GM23338 (cell line): ENCODE measurements around the gene STAT4.

Experiments used
- EZH2phosphoT487 ChIP-seq: fragments of 200-600 bp; sonication (generic); IDR thresholded peaks from one replicate; pipeline ENCODE4 v1.8.1; 2018; ENCODE audit warnings: antibody characterized with exemption; ENCODE audit not compliant: unreplicated experiment
- TF ChIP-seq, protein P1 (sequence below), 2 experiments: fragments of 200-600 bp in 1 of 2; sonication (generic) in 1 of 2; conservative IDR thresholded peaks; 2 replicates each; pipeline versions ENCODE4 v1.5.1 to v1.6.1; 2016 to 2017; ENCODE audit warnings: antibody characterized with exemption in 2 of 2, low read depth in 2 of 2, mild to moderate bottlenecking in 2 of 2, moderate library complexity in 1 of 2

DNA sequence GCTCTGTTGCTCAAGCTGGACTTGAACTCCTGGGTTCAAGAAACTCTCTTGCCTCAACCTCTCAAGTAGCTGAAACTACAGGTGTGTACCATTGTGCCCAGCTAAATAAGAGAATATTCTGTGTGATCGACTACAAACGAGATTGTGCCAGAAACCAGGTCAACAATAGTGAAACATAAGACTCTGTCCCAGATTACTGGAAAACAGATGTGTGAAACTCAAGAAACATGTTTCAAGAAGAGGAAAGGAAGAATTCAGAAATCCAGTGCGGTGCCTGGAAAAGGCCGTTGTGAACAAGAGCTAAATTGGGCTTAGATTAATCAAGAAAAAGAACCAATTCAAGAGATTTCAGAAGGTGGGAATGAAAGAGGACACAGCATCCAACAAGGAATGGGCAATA, 113.4 kb downstream of the STAT4 start:
- TF ChIP-seq, protein P1, sequence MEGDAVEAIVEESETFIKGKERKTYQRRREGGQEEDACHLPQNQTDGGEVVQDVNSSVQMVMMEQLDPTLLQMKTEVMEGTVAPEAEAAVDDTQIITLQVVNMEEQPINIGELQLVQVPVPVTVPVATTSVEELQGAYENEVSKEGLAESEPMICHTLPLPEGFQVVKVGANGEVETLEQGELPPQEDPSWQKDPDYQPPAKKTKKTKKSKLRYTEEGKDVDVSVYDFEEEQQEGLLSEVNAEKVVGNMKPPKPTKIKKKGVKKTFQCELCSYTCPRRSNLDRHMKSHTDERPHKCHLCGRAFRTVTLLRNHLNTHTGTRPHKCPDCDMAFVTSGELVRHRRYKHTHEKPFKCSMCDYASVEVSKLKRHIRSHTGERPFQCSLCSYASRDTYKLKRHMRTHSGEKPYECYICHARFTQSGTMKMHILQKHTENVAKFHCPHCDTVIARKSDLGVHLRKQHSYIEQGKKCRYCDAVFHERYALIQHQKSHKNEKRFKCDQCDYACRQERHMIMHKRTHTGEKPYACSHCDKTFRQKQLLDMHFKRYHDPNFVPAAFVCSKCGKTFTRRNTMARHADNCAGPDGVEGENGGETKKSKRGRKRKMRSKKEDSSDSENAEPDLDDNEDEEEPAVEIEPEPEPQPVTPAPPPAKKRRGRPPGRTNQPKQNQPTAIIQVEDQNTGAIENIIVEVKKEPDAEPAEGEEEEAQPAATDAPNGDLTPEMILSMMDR (conservative IDR thresholded peaks at IDR 0.05; ENCODE audit: low read depth in 2 of 2) = no peak
- no peak for TF ChIP-seq EZH2phosphoT487
